ENCODE results near the gene UTP18. TPM values are rescaled to one million over a fixed set of nuclear protein-coding genes. Genes with fewer than 3 reads are reported as not detected.
A peak's percentile ranks its signal among the peaks of the same experiment; 100 is the strongest.

Gene UTP18
- total and polyA plus RNA-seq, 2 of the 8 experiments (the other 6 are each of a cell fraction or from before 2014, with no cell fraction given) = 17.9 to 85.7 TPM

DNA sequence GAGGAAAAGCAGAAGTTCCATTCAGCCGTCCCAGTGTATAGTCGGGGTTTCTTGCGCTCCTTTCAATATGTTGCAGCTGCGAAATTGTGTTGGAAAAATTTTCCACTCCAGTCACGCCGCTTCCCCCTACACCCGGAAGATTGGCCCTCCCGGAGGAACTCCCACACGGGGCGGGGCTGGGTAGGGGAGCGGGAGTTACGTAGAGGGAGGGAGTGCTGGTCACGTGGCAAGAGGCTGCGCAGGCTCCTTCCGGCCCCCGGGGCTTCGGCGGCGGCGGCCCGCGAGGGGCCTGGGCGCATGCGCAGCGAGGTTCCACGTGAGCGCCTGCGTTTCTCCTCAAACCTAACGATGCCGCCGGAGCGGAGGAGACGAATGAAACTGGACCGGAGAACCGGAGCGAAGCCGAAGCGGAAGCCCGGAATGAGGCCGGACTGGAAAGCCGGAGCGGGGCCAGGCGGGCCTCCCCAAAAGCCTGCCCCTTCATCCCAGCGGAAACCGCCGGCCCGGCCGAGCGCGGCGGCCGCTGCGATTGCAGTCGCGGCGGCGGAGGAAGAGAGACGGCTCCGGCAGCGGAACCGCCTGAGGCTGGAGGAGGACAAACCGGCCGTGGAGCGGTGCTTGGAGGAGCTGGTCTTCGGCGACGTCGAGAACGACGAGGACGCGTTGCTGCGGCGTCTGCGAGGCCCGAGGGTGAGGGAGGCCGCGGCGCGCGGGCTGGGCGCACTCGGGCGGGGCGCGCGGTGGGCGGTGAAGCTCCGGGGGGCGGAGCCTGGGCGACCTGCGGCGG is at the start of gene UTP18 (continued):
- no peak for TF ChIP-seq NANOG (IDR thresholded peaks at IDR 0.05; ENCODE audit: insufficient read depth, low read depth, low read length, poor library complexity, severe bottlenecking)
- TF ChIP-seq CBX8 (IDR thresholded peaks at IDR 0.05; ENCODE audit: borderline replicate concordance, low read depth, low read length) = no peak
- TF ChIP-seq CREB1 (IDR thresholded peaks at IDR 0.05) = peak; percentile 58; the same call in 1 of the 2 replicates
- TF ChIP-seq TCF12 (IDR thresholded peaks at IDR 0.05; ENCODE audit: low read depth, low read length) = 0 out of 2 replicates have a peak, but pooled peaks have one; percentile 4
- TF ChIP-seq KDM4A (IDR thresholded peaks at IDR 0.05; ENCODE audit: low read depth, low read length, severe bottlenecking) = peak; percentile 80
- TF ChIP-seq POU5F1 (IDR thresholded peaks at IDR 0.05; ENCODE audit: low read depth, low read length) = no peak
- TF ChIP-seq SIRT6 (IDR thresholded peaks at IDR 0.05; ENCODE audit: low read length) = no peak
- TF ChIP-seq SIN3A (conservative IDR thresholded peaks at IDR 0.05 in 1 of 2, IDR thresholded peaks at IDR 0.05 in 1 of 2; ENCODE audit: low read depth in 1 of 2, low read length in 2 of 2) = peak; percentile 49 to 65; a peak in 2 of 4 replicates
